Embryonic facial prominence (tissue), 1 donor: Measurements from ENCODE around the gene PTGES3.

Experiments
- DNase-seq: peaks from one replicate; pipeline ENCODE4 v3.0.0-alpha.2; 2016; ENCODE audit errors: extremely low spot score

The PTGES3 gene

DNA sequence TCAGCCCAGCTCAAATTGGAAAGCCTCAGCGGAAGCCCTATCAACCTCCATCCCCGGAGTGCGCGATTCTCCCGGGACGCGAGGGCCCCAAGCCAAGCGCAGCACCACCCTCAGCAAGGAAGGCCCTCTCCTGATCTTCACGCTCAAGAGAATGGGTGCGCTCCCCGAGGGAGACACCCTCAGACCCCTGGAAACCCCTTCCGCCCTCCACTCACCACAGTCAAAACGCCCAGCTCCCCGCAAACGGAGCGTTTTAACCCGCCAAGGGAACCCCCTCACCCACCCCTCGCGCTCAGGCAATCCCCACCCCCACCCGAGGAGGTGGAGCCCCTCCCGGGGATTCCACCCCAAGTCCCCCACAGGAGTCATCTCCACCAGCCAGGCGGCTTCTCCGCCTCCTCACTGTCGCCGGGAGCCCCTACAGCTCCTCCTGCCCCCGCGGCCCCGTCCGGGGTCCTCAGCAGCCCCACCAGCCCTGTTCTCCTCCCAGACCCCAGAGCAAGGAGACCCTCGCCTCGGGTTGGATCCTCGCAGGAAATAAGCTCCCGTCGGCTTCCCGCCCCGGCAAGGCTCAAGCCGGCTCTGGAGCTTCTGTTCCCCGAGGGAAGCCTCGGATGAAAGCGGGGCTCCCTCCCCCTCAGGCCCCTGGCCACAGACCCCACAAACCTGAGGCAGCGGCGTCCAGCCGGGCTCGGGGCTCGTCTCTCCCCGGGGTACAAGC, 58.5 kb downstream of the PTGES3 start:
- no peak for DNase-seq

DNA sequence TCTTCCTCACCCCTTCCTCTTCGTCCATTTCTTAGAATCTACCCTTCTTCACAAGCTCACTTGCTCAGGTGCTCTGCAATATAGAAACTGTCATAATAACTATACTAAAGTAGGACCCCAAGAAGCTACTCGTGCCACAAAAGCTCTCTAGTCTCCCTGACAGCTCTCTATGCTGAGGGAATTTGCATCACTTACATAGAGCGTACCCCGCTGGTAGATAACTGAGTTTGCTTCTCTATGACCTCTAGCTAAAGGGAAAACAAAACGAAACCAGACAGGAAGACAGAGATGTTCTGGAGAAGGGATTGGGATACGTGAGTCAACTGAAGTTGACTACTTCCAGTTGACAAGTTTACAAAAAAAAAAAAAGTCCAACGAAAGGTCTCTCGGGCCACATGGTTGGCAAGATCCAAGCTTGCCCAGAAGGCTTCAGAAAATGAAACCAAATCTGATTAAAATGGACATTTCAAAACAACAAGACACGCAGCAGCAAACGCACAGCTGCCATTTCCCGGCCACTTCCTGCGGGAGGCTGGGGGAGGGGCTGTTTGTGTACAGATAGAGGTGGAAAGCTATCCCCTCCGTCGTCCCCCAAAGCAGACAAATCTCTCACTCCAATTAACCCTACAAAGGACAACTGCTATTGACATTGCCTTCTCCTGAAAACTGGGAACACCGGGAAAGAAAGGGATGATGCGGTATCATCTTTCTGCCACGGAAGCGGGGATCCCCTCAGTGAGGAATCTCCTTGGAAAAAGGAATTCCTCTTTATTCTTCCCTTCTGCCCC, 59.2 kb downstream of the PTGES3 start:
- no peak for DNase-seq

DNA sequence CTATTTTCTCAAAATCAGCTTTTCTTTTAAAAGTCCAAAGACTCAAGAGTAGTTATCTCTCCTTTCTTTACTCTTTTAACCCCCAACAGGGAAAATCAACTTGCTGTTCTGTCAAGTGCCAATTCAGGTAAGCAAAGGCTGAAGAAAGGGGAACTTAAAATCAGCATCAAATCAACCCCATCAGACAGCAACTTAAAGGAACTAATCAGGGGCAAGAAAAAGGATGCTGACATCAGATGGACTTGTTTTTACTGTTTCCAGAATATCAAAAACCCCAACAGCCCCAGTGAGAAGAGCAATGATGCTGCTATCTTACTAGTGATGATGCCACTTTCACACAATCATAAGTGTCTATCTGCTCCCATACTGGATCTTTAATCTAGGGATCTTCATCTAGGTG, 61.4 kb downstream of the PTGES3 start:
- no peak for DNase-seq

DNA sequence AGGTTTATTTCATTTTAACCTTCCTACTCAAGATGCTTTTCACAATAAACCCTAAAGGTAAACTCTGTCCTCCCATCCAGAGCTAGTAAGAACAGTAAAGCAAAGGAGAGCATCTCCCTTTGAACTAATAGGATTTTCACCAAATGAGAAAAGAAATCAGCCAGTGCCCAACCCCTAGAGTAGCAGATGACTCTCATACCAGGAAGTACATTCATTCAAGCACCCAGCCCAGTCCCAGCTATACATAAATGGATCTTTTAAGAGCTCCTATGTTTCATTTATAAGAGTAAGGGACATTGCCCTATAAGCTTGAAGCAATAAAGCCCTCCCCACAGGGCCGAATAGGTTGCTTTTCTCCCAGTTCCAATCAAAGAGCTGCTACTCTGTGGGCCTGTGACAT, 65.5 kb downstream of the PTGES3 start:
- no peak for DNase-seq

DNA sequence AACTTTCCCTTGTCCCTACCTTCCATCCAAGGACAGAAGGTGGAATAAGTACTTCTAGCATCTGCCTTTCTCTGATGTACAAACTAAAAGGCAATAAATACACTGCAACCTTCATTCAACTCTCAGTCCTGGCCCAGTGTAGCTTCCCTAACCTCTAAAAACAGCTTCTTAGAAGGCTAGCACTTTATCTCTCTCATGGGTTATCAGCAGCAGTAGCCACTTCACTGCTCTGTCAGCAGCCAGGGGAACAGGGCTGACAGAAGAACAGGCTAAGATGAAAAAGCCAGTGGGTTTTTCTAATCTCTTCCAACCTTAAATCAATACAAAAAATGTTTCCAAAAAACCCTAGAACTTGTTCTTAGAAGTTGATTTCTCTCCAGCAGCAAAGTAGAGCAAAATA, 71.2 kb downstream of the PTGES3 start:
- DNase-seq = no peak

DNA sequence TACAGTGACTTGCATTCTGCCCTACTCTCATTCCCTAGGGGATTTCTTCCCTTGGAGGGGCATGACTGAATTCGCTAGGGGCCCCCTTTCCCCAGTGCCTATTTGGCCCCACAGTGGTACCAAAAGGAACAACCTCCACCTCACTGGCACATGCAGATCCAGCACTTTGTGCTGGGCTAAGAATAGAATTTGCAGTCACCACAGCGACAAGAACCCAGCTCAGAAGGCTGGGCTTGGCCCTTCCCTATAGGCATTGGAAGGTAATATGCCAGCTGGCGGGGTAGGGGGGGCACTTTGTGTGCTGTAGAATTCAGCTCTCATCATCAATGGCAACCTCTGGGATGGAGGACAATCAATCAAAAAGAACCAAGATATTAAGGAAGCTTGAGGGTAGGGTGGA, 71.8 kb downstream of the PTGES3 start:
- no peak for DNase-seq

DNA sequence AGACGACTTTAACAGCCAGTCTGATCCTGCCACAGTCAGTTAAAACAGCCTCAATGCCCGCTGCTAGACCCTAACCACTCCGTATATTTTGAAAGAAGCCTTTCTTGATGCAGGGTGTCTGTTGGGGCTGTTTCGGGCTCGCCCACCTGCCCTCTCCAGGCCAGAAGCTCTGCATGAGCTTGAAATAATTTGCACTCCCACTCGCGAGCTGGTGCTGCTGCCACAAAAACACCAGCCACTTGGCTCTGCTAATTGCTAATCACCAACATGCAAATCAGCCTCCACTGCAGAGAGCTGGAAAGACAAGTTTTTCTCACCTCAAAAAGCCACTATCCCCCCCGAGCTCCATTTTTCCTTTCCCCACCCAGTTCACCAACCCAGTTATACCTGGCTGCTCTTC, 73.5 kb downstream of the PTGES3 start:
- DNase-seq = no peak
